HepG2 (cell line): ENCODE measurements around the gene TOX4. TPM values are rescaled to one million over a fixed set of nuclear protein-coding genes. Genes with fewer than 3 reads are reported as not detected.
A peak's percentile ranks its signal among the peaks of the same experiment; 100 is the strongest.

ENCODE experiments used
- ATAC-seq: fragments of 200-7000 bp; cut with Tn5 transposase; 3 replicates; pipeline ENCODE4 v1.9.1; 2020; ENCODE audit warnings: mild to moderate bottlenecking, moderate library complexity
- BruUV-seq: library from RNA; stranded (reverse); fragments of 400-500 nt; replicated peaks from 2 replicates; lab custom pipeline; 2021; lab: Mats Ljungman, UMichigan
- CTCF ChIA-PET: fragments of 300-600 bp; formaldehyde crosslinking; extraction: SDS; loops from one replicate; lab custom pipeline; 2021; ENCODE audit warnings: low total read pairs, inconsistent platforms, low intra/inter-chr PET ratio; lab: Yijun Ruan, JAX
- POLR2A ChIA-PET: fragments of 350-600 bp; sonication (Branson Sonifier 250); formaldehyde crosslinking; loops from one replicate; lab custom pipeline; 2020; ENCODE audit warnings: antibody characterized with exemption, inconsistent platforms; lab: Yijun Ruan, JAX
- DNase-seq: peaks from one replicate; pipeline ENCODE4 v3.0.0-alpha.2; 2015; ENCODE audit warnings: low spot score
- FAIRE-seq: peaks from 3 replicates; lab custom pipeline; 2011; peaks lifted over from hg19 to GRCh38; lab: Jason Lieb, UNC
- H2AFZ ChIP-seq: one replicate; pipeline ENCODE4 v1.6.1; 2011; ENCODE audit warnings: low read length, inconsistent platforms
- H3K27ac ChIP-seq: fragments of 300-600 bp; 3 replicates; pipeline ENCODE4 v1.8.0; 2011; ENCODE audit warnings: mixed run types, mild to moderate bottlenecking, mixed read lengths, low read length, inconsistent platforms; ENCODE audit not compliant: insufficient read depth; ENCODE audit errors: extremely low read length
- H3K27me3 ChIP-seq, 2 experiments: fragments of 200-600 bp in 1 of 2; 2 replicates in 1 of 2; 3 replicates in 1 of 2; pipeline versions ENCODE4 v1.6.0 to v1.8.0; 2011; ENCODE audit warnings: low read length in 2 of 2, mild to moderate bottlenecking in 2 of 2, moderate library complexity in 2 of 2, inconsistent platforms in 1 of 2; ENCODE audit not compliant: insufficient read depth in 2 of 2, control insufficient read depth in 1 of 2
- H3K36me3 ChIP-seq, 2 experiments: fragments of 200-600 bp in 1 of 2; replicated peaks in 1 of 2; 2 replicates in 1 of 2; 3 replicates in 1 of 2; pipeline versions ENCODE4 v1.5.1 to v1.8.0; 2011; ENCODE audit warnings: low read length in 2 of 2, inconsistent platforms in 1 of 2; ENCODE audit not compliant: insufficient read depth in 2 of 2, control insufficient read depth in 1 of 2
- H3K4me1 ChIP-seq: 2 replicates; pipeline ENCODE4 v1.5.1; 2012; ENCODE audit warnings: low read length, inconsistent platforms; ENCODE audit not compliant: insufficient read depth
- H3K4me2 ChIP-seq: 2 replicates; pipeline ENCODE4 v1.6.0; 2011; ENCODE audit warnings: low read depth, low read length, inconsistent platforms
- H3K4me3 ChIP-seq, 3 experiments: fragments of 200-600 bp in 1 of 3; sonication (generic), shearing (Covaris generic) in 1 of 3; replicated peaks in 1 of 3; 2 replicates each; pipeline ENCODE4 v1.5.1; 2011 to 2016; ENCODE audit warnings: low read length in 3 of 3, inconsistent platforms in 2 of 3, low read depth in 2 of 3, mild to moderate bottlenecking in 2 of 3, control low read depth in 1 of 3, mixed read lengths in 1 of 3; ENCODE audit not compliant: insufficient read depth in 1 of 3
- H3K79me2 ChIP-seq: one replicate; pipeline ENCODE4 v1.6.1; 2011; ENCODE audit warnings: low read length, inconsistent platforms; ENCODE audit not compliant: insufficient read depth
- H3K9ac ChIP-seq: 2 replicates; pipeline ENCODE4 v1.6.0; 2011; ENCODE audit warnings: mild to moderate bottlenecking, low read depth, low read length, inconsistent platforms; ENCODE audit not compliant: insufficient read depth
- H3K9me3 ChIP-seq: 2 replicates; pipeline ENCODE4 v1.5.1; 2012; ENCODE audit warnings: mild to moderate bottlenecking, low read length
- H4K20me1 ChIP-seq: 2 replicates; pipeline ENCODE4 v1.6.0; 2011; ENCODE audit warnings: inconsistent platforms, mild to moderate bottlenecking, low read length, moderate library complexity; ENCODE audit not compliant: insufficient read depth
- ARNT2 ChIP-seq: sonication (generic); formaldehyde crosslinking; IDR thresholded peaks from 2 replicates; pipeline ENCODE4 v1.8.0; 2022; ENCODE audit warnings: mild to moderate bottlenecking, low read depth, missing genetic modification reagents, moderate library complexity
- KDM5A ChIP-seq: fragments of 200-600 bp; sonication (generic); IDR thresholded peaks from 2 replicates; pipeline ENCODE4 v1.7.0; 2018; ENCODE audit warnings: antibody characterized with exemption, mild to moderate bottlenecking, low read length, borderline replicate concordance
- KLF16 ChIP-seq, 2 experiments: sonication (generic) in 1 of 2; formaldehyde crosslinking in 1 of 2; IDR thresholded peaks; 2 replicates each; pipeline versions ENCODE4 v1.6.1 to v1.8.0; 2016 to 2023; ENCODE audit warnings: missing genetic modification reagents in 2 of 2, missing compliant biosample characterization in 1 of 2
- MBNL3 ChIP-seq: fragments of 250-450 bp; sonication (Bioruptor Pico); conservative IDR thresholded peaks from 2 replicates; pipeline ENCODE4 v1.8.0; 2022; ENCODE audit warnings: mild to moderate bottlenecking, inconsistent platforms
- POLR2A ChIP-seq, 2 experiments: IDR thresholded peaks; 2 replicates each; pipeline ENCODE4 v1.6.1; 2011; ENCODE audit warnings: low read depth in 2 of 2, low read length in 2 of 2, mild to moderate bottlenecking in 1 of 2, moderate library complexity in 1 of 2; ENCODE audit not compliant: insufficient read depth in 1 of 2
- RARG ChIP-seq: sonication (generic); formaldehyde crosslinking; IDR thresholded peaks from 2 replicates; pipeline ENCODE4 v1.4.0; 2020; ENCODE audit warnings: low read depth, mild to moderate bottlenecking, missing genetic modification reagents
- SMAD3 ChIP-seq: sonication (generic); formaldehyde crosslinking; IDR thresholded peaks from 2 replicates; pipeline ENCODE4 v1.4.0; 2020; ENCODE audit warnings: missing genetic modification reagents
- SMC3 ChIP-seq: IDR thresholded peaks from 2 replicates; pipeline ENCODE4 v1.6.1; 2011; ENCODE audit warnings: low read length, improper control_type of control experiment
- WGBS: methylation state at CpG from one replicate; pipeline ENCODE4 v1.1.6; 2017; ENCODE audit warnings: low lambda C conversion rate; 5-methylcytosine and 5-hydroxymethylcytosine counted together
- in situ Hi-C: cut with HindIII; loops from 2 replicates; pipeline ENCODE4 v1.10.0; 2017; ENCODE audit warnings: low pct_unique_long_range_greater_than_20kb; ENCODE audit not compliant: extremely low pct_ligation_motif_present
- intact Hi-C: fragments of 100-400 bp; cut with micrococcal nuclease; formaldehyde crosslinking; loops from one replicate; pipeline ENCODE4 v1.10.0; 2022; ENCODE audit not compliant: unreplicated experiment
- polyA plus RNA-seq, 8 experiments: library from polyadenylated mRNA; depleted of rRNA in 3 of 8; stranded (reverse) in 7 of 8; unstranded in 1 of 8; fragments of >200 nt; fragmentation: Illumina TruSeq in 4 of 8; extraction: Trizol in 4 of 8; gene quantifications; 2 replicates each; pipeline versions ENCODE4 v1.2.1 to v1.2.3, GENCODE V29; 2011 to 2016; ENCODE audit warnings: low read depth in 4 of 8, missing spikeins in 1 of 8, mixed read lengths in 1 of 8; ENCODE audit not compliant: insufficient read depth in 1 of 8
- total RNA-seq, 5 experiments: library from RNA; depleted of rRNA; stranded (reverse); fragments of >200 nt; fragmentation: Illumina TruSeq; extraction: Trizol; gene quantifications; 2 replicates each; pipeline ENCODE4 v1.2.3, GENCODE V29; 2016; ENCODE audit warnings: low read depth in 1 of 5
- TF ChIP-seq, protein P1 (sequence below): sonication (generic); formaldehyde crosslinking; IDR thresholded peaks from 2 replicates; pipeline ENCODE4 v1.5.0; 2020; ENCODE audit warnings: mild to moderate bottlenecking, missing genetic modification reagents, moderate library complexity
- TF ChIP-seq, protein P2 (sequence below): sonication (generic); formaldehyde crosslinking; conservative IDR thresholded peaks from 2 replicates; pipeline ENCODE4 v1.4.0; 2020; ENCODE audit warnings: mild to moderate bottlenecking, missing genetic modification reagents, moderate library complexity
- TF ChIP-seq, protein P3 (sequence below): IDR thresholded peaks from 2 replicates; pipeline ENCODE4 v1.6.1; 2016; ENCODE audit warnings: mild to moderate bottlenecking
- TF ChIP-seq, protein P4 (sequence below): sonication (generic); formaldehyde crosslinking; IDR thresholded peaks from 2 replicates; pipeline ENCODE4 v1.4.0; 2020; ENCODE audit warnings: missing genetic modification reagents

TOX4 gene
- total and polyA plus RNA-seq, 2 of the 13 experiments (the other 11 are each of a cell fraction or from before 2014, with no cell fraction given) = 71.8 to 163 TPM

DNA sequence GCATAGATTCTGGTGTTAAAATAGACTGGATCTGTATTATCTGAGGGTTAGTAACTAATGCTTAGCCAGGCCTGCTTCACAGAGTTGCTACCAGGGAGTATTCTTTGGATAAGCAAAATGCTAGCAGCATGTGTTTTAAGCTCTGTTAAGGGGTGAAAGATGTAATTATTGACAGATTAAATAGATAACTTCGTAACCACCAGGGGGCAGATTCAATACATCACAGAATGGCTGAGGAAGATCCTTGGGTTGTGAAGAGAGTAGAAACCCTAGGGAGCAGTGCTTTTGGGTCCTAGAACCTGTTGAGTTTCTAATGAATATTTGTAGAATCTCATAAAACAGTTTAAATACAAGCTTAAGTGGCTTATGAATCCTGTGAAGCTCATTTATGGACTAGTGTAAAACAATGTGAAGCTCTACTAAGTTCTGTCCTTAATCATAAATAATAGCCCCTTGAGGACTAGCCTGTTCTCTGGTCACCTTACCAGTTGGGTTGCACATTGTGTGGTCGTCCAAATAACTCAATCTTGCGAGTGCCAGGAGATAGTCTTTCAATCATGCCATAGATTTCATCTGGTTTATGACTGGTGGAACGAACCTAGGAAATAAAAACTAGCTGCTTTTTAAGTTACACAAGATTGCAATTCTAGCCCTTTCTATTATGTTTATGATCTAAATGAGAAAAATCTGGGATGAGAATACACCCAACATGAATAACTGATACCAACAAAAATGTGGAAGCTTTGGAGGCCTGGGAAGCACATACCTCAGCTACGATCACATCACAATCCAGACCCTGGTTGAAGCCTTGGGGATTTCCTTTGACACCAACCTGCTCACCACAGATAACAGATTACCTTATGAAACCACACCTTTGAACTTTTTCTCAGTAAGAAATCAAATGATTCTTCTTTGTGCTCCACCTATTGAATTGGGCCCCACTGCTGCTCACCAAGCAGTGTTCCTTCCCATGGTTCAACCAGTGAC lies 21.8 kb downstream of the TOX4 start:
- Histone ChIP-seq H3K27ac (peak overlapping the region; percentile 41), H3K9ac (no peak overlapping the region), H3K79me2 (no peaks in the 10 kb centered on the region), H3K36me3 (peaks cover 47 to 89% of the 10 kb centered on the region in 2 experiments), H3K4me3 (no peak overlapping the region), H3K4me1 (no peaks in the 10 kb centered on the region), H3K27me3 (no peaks in the 10 kb centered on the region), H3K4me2 (no peak overlapping the region), H3K9me3 (no peaks in the 10 kb centered on the region), H2AFZ (no peak overlapping the region), H4K20me1 (0 out of 2 replicates have a peak, but pooled peaks cover 2% of the 10 kb centered on the region)
- ATAC-seq (peak; percentile 78), FAIRE-seq (peak; percentile 70), DNase-seq (peak; percentile 77)
- intact Hi-C loops (loop anchor here (1.0 to 5.0 kb wide), 3 partner anchors 22 to 58 kb away; partner anchors contain the start of genes CHD8, RAB2B and TOX4), in situ Hi-C loops (no loop called here)
- CTCF ChIA-PET = interaction anchor here (6.4 kb wide), 1 partner anchor 59 kb away, joined by 104 read pairs; no protein-coding TSS in a partner anchor
- BruUV-seq = no TSS peak
- POLR2A ChIA-PET = interaction anchor here (0.6 to 8.7 kb wide), 11 partner anchors 11 to 1156 kb away, joined by 3 to 91 read pairs (median 5); partner anchors contain the start of genes CHD8, METTL3, PARP2 and SALL2
- WGBS = 75% methylated on average over 5 of the region's 5 CpGs
- TF ChIP-seq, protein P1, sequence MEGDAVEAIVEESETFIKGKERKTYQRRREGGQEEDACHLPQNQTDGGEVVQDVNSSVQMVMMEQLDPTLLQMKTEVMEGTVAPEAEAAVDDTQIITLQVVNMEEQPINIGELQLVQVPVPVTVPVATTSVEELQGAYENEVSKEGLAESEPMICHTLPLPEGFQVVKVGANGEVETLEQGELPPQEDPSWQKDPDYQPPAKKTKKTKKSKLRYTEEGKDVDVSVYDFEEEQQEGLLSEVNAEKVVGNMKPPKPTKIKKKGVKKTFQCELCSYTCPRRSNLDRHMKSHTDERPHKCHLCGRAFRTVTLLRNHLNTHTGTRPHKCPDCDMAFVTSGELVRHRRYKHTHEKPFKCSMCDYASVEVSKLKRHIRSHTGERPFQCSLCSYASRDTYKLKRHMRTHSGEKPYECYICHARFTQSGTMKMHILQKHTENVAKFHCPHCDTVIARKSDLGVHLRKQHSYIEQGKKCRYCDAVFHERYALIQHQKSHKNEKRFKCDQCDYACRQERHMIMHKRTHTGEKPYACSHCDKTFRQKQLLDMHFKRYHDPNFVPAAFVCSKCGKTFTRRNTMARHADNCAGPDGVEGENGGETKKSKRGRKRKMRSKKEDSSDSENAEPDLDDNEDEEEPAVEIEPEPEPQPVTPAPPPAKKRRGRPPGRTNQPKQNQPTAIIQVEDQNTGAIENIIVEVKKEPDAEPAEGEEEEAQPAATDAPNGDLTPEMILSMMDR (CRISPR knock-in tag) = peak; percentile 79
- TF ChIP-seq MBNL3 (CRISPR knock-in tag) = no peak
- TF ChIP-seq KDM5A = no peak
- TF ChIP-seq, protein P2, sequence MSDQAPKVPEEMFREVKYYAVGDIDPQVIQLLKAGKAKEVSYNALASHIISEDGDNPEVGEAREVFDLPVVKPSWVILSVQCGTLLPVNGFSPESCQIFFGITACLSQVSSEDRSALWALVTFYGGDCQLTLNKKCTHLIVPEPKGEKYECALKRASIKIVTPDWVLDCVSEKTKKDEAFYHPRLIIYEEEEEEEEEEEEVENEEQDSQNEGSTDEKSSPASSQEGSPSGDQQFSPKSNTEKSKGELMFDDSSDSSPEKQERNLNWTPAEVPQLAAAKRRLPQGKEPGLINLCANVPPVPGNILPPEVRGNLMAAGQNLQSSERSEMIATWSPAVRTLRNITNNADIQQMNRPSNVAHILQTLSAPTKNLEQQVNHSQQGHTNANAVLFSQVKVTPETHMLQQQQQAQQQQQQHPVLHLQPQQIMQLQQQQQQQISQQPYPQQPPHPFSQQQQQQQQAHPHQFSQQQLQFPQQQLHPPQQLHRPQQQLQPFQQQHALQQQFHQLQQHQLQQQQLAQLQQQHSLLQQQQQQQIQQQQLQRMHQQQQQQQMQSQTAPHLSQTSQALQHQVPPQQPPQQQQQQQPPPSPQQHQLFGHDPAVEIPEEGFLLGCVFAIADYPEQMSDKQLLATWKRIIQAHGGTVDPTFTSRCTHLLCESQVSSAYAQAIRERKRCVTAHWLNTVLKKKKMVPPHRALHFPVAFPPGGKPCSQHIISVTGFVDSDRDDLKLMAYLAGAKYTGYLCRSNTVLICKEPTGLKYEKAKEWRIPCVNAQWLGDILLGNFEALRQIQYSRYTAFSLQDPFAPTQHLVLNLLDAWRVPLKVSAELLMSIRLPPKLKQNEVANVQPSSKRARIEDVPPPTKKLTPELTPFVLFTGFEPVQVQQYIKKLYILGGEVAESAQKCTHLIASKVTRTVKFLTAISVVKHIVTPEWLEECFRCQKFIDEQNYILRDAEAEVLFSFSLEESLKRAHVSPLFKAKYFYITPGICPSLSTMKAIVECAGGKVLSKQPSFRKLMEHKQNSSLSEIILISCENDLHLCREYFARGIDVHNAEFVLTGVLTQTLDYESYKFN = 0 out of 2 replicates have a peak, but pooled peaks have one; percentile 7
- TF ChIP-seq KLF16 (CRISPR knock-in tag; IDR thresholded peaks at IDR 0.05) = 0 out of 4 replicates have a peak, but pooled peaks of 1 of the 2 experiments have one; percentile 12
- peak; percentile 32; the same call in 1 of the 2 replicates for TF ChIP-seq ARNT2
- TF ChIP-seq, protein P3, sequence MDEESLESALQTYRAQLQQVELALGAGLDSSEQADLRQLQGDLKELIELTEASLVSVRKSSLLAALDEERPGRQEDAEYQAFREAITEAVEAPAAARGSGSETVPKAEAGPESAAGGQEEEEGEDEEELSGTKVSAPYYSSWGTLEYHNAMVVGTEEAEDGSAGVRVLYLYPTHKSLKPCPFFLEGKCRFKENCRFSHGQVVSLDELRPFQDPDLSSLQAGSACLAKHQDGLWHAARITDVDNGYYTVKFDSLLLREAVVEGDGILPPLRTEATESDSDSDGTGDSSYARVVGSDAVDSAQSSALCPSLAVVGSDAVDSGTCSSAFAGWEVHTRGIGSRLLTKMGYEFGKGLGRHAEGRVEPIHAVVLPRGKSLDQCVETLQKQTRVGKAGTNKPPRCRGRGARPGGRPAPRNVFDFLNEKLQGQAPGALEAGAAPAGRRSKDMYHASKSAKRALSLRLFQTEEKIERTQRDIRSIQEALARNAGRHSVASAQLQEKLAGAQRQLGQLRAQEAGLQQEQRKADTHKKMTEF = 0 out of 2 replicates have a peak, but pooled peaks have one; percentile 15
- TF ChIP-seq, protein P4, sequence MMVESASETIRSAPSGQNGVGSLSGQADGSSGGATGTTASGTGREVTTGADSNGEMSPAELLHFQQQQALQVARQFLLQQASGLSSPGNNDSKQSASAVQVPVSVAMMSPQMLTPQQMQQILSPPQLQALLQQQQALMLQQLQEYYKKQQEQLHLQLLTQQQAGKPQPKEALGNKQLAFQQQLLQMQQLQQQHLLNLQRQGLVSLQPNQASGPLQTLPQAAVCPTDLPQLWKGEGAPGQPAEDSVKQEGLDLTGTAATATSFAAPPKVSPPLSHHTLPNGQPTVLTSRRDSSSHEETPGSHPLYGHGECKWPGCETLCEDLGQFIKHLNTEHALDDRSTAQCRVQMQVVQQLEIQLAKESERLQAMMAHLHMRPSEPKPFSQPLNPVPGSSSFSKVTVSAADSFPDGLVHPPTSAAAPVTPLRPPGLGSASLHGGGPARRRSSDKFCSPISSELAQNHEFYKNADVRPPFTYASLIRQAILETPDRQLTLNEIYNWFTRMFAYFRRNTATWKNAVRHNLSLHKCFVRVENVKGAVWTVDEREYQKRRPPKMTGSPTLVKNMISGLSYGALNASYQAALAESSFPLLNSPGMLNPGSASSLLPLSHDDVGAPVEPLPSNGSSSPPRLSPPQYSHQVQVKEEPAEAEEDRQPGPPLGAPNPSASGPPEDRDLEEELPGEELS (CRISPR knock-in tag) = 0 out of 2 replicates have a peak, but pooled peaks have one; percentile 8
- 0 out of 2 replicates have a peak, but pooled peaks have one; percentile 14 for TF ChIP-seq SMAD3
- TF ChIP-seq SMC3 = peak; percentile 92
- no peak for TF ChIP-seq RARG (CRISPR knock-in tag)
- TF ChIP-seq POLR2A (IDR thresholded peaks at IDR 0.05; ENCODE audit: insufficient read depth in 1 of 2, low read depth in 2 of 2, low read length in 2 of 2) = 0 out of 4 replicates have a peak, but pooled peaks of 1 of the 2 experiments have one; percentile 18
